GM23338 (cell line): ENCODE data around the gene STAP2.
"Not testable (repeated sequence)": the region's sequence is repeated elsewhere in the genome, so short reads cannot be mapped to it uniquely, and the experiment has no call there.

ENCODE experiments used
- CTCF ChIP-seq, 2 experiments: fragments of 200-600 bp in 1 of 2; sonication (generic) in 1 of 2; conservative IDR thresholded peaks; 2 replicates each; pipeline versions ENCODE4 v1.5.1 to v1.6.1; 2016 to 2017; ENCODE audit warnings: antibody characterized with exemption in 2 of 2, low read depth in 2 of 2, mild to moderate bottlenecking in 2 of 2, moderate library complexity in 1 of 2
- EZH2 ChIP-seq: fragments of 200-600 bp; sonication (generic); IDR thresholded peaks from one replicate; pipeline ENCODE4 v1.8.0; 2017; ENCODE audit warnings: antibody characterized with exemption, mild to moderate bottlenecking, low read depth; ENCODE audit not compliant: unreplicated experiment
- EZH2phosphoT487 ChIP-seq: fragments of 200-600 bp; sonication (generic); IDR thresholded peaks from one replicate; pipeline ENCODE4 v1.8.1; 2018; ENCODE audit warnings: antibody characterized with exemption; ENCODE audit not compliant: unreplicated experiment
- JUNB ChIP-seq: IDR thresholded peaks from one replicate; pipeline ENCODE4 v1.6.1; 2016; ENCODE audit warnings: antibody characterized with exemption; ENCODE audit not compliant: unreplicated experiment
- NANOG ChIP-seq: IDR thresholded peaks from 2 replicates; pipeline ENCODE4 v1.6.1; 2016; ENCODE audit warnings: antibody characterized with exemption, borderline replicate concordance
- POLR2AphosphoS5 ChIP-seq: IDR thresholded peaks from 2 replicates; pipeline ENCODE4 v1.6.1; 2016; ENCODE audit warnings: antibody characterized with exemption, low read depth
- REST ChIP-seq: IDR thresholded peaks from one replicate; pipeline ENCODE4 v1.6.1; 2018; ENCODE audit warnings: antibody characterized with exemption; ENCODE audit not compliant: unreplicated experiment

GRCh38 chr19:4286141-4286540 is 52.5 kb downstream of the STAP2 start:
- not testable (repeated sequence) for TF ChIP-seq CTCF (conservative IDR thresholded peaks at IDR 0.05; ENCODE audit: low read depth in 2 of 2); POLR2AphosphoS5; EZH2; REST; NANOG; EZH2phosphoT487; JUNB
